NCI-H510A treated with DMSO at 0.1 percent for 48 hours (cell line): Measurements from ENCODE around the gene ABHD4.
A peak's percentile ranks its signal among the peaks of the same experiment; 100 is the strongest.
"Not testable (repeated sequence)": the region's sequence is repeated elsewhere in the genome, so short reads cannot be mapped to it uniquely, and the experiment has no call there.

Source experiments
- DNase-seq: peaks from one replicate; lab custom pipeline; 2025; lab: John Stamatoyannopoulos, UW

Gene ABHD4

DNA sequence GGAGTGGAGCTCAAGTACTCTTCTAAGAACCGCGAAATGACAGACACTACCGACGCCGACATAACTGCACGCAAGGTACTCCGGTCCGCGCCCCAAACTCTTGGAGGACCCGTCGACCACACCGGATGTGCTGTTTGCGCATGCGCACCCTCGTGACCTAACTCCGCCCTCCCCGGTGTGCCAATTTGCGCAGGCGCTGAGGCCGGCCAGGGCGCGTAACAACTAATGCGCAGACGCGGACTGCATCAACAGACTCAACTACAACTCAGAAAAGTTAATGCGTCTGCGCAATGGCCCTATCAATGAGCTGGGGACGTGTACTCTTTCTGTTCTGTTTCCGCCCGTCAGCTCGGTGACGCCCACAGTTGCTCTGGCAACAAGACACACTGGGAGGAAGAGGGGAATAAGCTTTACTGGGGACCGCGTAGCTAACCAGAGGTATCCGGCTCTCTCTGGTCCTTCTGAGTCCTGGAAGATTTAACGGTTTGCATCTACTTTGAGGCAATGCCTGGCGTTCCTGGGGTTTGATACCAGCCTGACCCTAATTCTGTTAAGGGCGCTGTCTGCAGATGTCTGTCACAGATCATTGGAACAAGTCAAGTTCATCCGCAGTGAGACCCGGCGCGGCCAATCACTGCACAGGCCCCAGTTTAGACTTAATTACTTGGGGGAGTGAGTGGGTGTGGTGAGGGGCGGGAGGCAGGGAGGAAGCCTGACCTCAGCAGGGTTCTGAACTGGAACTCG lies 8.8 kb upstream of the ABHD4 start, which contains the start of gene DAD1:
Gene DAD1 (minus strand): TSS at position 129 of the 744 bp plus-strand sequence. CDS start 67 bp downstream, at position 62.
- DNase-seq: peak; percentile 98

DNA sequence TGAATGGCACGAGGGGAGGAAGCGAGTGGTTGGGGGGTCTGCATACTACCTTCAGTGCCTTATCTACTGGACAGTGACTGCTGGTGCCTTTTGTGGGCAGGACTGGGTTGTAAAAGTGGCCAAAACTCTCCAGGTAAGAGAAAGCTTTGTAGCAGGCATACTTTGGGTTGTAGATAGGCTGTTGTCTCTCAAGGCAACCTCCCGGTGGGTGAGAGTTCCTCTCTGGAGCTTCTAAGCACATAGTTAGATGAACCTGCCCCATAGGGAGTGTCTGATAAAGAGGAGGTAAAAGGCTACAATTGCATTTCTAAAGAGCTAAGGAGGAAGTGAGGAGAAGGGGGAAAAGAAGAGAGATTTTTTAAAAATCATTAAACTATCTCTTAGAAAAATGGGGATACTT lies 4.9 kb upstream of the ABHD4 start:
- DNase-seq: no peak

DNA sequence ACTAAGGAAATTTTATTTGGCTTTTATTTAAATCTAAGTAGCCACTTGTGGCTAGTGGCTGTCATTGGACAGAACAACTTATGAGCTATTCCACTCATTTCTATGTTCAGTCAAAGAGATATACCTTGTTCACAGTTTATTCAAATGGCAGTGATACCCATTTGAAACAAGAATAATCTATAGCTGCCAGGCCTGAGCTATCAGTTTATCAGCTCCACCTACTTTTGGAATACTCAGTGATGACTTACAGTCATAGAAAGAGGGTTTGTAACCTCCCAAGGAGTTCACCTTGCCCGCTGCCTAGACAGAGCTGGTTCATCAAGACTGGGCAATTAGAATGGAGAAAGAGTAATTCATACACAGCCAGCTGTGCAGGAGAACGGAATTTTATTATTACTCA lies 4.5 kb upstream of the ABHD4 start:
- DNase-seq: no peak

DNA sequence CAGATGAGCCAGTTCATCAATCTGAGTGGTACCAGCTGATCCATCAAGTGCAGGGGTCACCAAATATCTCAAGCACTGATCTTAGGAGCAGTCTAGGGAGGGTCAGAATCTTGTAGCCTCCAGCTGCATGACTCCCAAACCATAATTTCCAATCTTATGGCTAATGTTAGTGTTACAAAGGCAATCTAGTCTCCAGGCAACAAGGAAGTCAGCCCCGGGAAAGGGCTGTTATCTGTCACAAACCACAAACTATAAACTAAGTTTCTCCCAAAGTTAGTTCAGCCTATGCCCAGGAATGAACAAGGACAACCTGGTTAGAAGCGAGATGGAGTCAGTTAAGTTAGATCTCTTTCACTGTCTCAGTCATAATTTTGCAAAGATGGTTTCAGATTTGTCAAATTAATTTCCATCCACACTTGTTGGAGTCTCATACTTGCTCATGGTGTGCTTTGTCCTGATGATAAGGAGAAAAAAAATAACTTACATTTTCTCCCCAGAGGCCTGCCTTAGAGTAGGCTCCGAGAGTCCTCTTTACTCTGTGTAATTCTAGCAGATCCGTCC lies 3.9 kb upstream of the ABHD4 start:
- DNase-seq: no peak

DNA sequence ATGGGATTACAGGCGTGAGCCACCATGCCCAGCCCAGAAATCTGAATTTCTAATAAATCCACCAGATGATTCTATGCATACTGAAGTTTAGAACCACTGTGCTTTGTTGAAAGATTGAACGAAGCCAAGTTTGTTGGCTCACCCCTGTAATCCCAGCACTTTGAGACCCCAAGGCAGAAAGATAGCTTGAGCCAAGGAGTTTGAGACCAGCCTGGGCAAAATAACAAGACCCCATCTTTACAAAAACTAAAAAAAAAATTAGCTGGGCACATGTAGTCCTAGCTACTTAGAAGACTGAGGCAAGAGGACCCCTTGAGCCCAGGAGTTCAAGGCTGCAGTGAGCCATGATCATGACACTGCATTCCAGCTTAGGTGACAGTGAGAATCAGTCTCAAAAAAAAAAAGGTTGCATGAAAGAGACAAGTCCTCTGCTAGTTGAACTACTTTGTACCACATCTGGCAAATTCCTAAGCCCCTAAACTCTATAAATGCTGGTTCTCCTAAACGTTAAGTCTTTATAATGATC lies 1.7 kb upstream of the ABHD4 start:
- no peak for DNase-seq

DNA sequence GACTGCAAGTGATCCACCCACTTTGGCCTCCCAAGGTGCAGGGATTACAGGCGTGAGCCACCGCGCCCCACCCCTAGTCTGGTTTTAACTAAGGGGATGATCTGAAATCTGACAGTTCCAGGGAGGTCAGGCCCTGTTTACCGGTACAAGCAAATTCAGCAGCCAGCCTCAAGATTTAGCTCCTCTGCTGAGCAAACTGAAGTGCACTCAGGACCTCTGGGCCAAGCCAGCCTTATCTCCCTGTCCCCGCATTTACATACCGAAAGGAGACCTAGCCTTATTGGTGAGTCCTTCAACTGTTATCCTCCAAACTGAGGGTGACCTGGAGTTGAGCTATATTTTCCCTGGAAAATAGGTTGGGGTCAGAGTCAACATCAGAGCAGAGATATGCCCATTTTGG lies 835 bp upstream of the ABHD4 start:
- DNase-seq: no peak

DNA sequence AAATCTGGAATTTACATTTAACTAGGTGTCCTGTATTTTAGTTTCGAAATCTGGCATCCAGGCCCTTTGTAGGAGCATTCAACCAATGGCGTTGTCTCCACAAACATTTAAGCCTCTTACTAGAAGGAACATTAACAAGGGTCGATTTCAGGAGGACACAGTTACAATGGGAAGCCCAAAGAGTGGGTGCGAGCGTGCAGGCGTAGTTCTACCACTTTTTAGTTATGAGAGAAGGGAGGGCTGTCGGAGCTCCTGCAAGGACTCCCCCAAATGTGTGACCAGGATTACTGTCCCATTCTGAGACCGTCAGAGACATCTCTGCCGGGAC lies 365 bp upstream of the ABHD4 start:
- peak; percentile 40 for DNase-seq

DNA sequence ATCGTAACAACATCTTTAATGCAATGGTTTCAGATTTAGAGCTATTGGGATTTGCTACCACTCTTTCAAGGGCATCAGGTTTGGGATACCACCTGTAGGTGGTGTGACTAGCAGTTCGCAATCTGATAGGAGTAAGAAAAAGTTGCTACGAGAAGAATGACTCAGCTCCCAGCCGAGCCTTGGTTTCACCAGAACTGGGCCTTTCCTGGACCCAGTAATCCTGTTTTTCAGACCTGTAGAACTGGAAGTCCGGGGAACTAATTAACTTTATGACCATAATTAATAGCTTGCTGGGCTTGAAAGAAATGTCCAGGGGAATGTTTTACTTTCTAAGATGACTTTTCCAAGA lies 770 bp downstream of the ABHD4 start:
- DNase-seq: no peak

DNA sequence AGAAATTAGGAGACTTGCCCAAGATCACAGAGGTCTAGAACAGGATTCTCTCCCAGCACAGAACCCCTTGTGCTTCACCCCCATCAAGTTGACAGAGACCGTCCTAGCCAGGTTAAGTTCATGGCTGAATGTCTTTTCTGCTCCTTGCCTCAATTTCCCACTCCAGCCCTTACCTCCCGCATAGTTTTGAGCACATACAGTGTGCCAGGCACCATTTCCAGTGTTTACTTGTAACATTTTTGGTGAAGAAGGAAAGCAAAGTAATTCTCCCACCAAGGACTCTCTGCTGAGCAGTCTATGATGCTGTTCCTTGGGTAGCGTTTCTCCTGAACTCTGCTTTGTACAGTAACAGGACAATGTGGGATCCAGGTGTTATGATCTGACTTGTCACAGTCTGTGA lies 1.2 kb downstream of the ABHD4 start:
- no peak for DNase-seq

DNA sequence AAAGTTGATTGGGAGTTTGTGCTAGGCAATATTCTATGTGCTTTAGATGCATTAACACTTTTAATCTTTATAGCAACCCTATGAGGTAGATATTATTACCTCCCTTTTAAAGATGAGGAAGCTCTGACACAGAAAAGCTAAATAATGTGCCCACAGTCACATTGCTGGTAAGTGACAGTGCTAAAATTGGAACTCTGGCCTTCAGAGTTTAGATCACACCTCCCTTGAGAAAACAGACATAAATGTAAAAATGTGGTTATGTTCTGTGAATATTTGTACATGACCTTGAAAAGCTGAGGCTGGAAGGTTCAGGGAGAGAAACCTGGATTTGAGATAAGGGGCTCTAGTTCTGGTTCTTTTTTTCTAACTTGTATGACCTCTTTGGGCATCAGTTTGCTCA lies 1.9 kb downstream of the ABHD4 start:
- DNase-seq: no peak

DNA sequence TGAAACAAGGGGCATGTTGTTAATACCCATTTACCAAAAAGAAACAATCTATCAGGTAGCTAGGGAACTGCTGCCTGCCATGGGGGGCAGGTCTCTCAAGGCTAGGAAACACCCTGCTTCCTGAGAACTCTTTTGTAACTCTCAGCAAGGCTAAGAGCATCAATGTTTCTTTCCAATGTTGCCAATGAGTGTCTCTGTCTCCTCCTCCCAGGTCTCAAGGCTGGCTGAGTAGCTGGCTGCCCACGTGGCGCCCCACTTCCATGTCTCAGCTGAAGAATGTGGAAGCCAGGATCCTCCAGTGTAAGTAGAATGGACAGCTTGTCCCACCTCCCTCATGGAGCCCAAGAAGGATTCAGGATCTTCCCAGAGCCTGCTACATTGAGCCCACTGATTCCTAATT lies 3.4 kb downstream of the ABHD4 start:
- DNase-seq: no peak

DNA sequence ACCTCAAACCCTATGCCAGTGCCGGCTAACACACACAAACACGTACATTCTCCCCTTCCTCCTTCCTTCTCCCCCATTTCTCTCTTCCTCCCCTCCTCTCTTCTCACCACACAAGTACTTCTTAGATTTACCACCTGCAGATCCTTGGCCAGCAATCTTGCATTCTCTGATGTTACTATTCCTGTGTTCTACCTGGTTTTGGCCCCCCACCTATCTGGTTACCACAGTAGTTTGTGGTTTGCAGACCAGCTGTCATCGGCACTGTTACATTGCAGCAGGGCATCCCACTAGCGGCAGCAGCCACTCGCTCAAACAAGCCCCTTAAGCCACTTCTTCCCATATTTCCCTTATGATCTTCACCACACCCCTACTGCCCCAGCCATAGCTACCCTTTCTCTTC lies 3.9 kb downstream of the ABHD4 start:
- no peak for DNase-seq

DNA sequence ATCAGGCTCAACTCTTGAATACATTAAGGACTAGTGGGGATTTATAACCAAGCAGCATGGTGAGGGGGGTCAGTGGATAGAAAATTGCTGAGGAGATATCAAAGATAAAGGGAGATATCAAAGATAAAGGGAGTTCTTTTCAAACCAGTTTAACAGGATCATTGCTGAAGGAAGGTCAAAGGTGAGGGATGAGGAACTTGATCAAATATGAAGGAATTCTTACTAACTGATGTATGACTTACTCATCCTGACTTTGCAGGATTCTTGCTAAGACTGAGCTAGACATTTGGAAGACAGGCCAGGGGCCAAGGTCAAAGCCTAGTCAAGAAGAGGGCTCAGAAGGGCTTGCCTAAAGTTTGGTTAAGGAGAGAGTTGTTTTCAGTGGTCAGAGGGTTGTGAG lies 4.8 kb downstream of the ABHD4 start:
- DNase-seq: no peak

DNA sequence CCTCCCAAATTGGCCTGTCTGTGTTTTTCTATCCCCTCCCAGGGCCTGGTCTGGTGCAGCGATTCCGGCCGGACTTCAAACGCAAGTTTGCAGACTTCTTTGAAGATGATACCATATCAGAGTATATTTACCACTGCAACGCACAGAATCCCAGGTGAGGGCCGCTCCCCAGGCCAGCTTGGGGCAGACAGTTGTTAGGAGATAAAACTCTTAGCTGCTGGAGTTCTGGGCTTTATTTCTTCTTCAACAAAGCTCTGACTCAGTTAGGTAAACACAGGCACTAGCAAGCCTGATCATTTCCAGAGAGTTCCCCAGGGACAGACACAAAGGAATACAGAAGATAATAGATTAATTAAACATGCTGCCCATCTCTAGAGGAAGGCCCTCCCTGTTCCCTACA lies 8.3 kb downstream of the ABHD4 start:
- DNase-seq: no peak

DNA sequence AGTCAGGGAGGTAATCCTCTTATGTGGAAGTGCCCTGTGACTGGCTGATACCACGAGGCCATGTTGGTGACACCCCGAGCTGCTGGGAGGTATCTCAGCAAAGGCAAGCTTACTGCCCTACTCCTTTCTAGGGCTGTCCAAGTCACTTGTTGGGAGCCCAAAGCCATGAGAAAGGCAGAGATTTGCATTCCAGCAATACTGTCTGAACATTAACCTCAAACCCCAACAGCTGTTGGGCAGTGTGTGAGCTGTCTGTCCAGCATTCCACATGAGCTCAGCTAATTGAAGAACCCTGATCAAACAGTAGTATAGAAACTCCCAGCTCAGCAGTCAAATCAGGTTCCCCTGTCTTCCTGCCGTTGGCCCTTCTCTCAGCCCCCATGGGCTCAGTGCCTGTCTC lies 9.2 kb downstream of the ABHD4 start:
- no peak for DNase-seq

DNA sequence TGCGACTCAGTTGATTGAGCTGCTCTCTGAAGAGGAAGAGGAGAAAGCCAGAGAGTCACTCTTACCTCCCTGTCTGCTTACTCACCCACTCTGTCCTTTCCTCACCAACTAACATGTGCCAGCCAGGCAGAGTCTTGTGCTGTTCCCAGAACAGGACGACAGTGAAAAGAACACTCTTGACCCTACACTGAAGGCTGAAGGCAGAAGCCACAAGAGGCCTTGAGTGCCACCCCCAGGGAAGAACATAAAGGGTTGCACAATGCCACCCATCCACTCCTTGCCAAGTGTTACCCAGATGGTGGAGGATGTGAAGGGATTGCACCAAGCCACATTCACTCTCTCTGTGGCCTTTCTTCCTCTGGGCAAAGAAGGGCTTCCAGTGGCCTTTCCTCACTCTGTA lies 12.8 kb downstream of the ABHD4 start:
- DNase-seq: no peak

DNA sequence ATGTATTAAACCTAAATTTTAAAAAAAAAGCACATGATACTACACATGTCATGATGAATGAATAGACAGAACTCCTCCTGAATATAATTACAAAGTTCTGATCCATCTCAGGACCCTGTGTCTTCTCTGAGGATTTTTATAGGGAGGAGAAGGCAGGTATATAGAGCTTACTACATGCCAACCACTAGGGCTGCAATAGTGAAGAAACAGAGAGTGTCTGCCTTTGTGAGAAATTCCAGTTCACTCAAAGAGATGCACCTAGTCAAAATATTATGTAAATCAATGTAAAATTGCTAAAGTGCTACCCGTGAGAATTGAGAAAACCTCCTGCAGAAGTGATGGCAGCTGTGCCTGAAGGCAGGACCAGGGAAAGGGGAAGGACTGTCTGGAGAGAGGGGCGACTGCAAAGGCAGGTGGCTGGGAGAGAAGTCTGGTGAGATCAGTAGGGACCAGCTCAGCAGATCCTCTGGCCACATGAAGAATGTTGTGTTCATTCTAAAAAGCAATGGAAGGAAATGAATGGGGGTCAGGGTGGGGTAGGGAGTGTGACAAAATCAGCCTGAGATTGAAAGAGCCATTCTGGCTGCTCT lies 15.1 kb downstream of the ABHD4 start:
- no peak for DNase-seq

DNA sequence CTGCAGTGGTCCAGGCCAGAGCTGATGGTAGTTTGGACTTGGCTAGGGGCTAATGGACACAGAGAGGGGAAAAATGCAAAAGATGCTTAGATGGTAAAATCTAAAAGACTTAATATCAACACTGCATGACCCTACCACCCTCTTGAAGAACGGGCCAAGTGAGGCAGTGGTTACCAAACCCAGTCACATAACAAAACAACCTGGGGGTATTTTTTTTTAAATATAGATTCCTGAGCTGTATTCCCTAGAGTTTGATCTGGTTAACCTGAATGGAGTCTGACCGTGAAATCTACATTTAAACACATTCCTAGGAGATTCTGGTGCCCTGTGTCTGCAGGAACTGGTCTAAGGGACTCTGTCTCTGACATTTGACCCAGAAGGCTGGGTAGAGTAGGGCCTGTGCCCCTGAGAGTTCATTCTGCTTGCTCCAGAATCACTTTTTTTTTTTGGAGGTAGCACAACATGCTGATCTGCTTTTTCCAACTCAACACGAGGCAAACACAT lies 15.7 kb downstream of the ABHD4 start:
- DNase-seq: no peak

DNA sequence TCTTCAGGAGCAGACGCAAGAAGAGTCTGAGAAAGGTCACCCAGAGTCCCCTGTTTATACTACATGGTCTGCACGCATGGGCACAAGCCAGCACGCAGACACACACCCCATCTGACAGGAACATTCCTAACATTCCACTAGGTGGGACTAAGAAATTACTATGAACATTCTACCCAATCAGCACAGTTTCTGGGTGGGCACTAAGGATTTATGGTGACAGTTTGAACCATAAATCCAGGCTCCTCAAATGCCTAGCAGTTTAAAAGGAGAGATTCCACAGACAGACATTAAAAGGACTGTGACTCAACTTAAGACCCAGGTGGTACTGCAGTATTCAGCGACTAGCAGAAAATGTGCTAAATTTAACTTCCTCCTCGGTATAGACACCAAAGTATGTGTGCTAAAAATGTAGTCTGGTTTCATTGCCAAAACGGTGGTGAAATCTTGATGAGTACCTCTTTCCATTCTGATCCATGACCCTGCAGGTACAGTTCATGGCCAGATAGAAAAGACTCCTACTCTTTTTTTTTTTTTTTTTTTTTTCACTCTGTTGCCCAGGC lies 16.2 kb downstream of the ABHD4 start:
- DNase-seq: no peak

DNA sequence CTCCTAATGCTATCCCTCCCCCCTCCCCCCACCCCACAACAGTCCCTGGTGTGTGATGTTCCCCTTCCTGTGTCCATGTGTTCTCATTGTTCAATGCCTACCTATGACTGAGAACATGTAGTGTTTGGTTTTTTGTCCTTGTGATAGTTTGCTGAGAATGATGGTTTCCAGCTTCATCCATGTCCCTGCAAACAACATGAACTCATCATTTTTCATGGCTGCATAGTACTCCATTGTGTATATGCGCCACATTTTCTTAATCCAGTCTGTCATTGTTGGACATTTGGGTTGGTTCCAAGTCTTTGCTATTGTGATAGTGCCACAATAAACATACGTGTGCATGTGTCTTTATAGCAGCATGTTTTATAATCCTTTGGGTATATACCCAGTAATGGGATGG lies 17.7 kb downstream of the ABHD4 start:
- DNase-seq: not testable (repeated sequence)

DNA sequence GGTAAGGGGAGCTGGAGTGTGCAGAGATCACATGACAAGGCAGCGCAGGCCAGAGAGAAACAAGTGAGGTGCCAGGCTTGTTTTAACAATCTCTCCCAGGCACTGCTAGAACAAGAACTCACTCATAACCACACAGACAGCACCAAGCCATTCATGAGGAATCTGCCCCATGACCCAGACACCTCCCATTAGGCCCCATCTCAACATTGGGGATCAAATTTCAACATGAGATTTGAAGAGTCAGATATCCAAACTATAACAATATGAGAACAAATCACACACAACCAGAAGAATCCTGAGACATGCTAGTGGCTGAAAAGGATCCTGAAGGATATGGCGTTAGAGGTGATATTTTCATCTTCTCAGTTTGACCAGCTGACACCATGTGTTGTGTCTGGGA lies 24.2 kb downstream of the ABHD4 start:
- no peak for DNase-seq

DNA sequence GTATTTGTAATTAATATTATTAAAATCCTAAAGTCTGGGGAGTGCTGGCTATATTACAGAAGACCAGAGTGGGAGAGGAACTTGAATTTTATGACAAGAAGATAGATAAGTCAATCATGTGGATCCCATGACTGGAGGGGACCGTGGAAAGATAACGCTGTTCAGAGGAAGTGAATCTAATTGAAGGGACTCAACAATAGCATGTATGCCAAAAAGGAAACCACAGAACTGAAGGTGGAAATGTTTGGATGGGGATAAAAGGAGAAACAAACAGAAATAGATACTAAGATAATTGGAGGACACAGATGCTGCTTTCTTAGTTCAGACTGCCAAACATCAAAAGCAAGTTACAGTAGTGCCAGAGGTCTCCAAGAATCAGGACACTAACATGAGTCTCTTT lies 24.9 kb downstream of the ABHD4 start:
- no peak for DNase-seq

DNA sequence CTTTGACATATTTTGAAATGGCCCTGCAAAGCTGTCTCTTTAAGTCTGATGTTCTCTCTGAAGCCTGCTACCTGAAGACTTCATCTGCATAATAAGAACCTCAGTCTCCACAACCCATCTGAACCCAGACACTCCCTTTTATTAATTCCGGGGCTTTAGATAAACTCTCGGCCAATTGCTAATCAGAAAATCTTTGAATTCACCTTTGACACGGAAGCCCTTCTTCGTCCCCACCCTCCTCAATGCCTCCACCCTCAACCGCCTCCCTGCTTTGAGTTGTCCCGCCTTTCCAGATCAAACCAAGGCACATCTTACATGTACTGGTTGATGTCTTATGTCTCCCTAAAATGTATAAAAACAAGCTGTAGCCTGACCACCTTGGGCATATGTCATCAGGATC lies 28.5 kb downstream of the ABHD4 start:
- DNase-seq: no peak
